Loucy (cell line): Measurements from ENCODE around the gene TNFRSF9.
A peak's percentile ranks its signal among the peaks of the same experiment; 100 is the strongest.

Experiments used
- EZH2phosphoT487 ChIP-seq: fragments of 200-600 bp; IDR thresholded peaks from 2 replicates; pipeline ENCODE4 v1.6.1; 2018; ENCODE audit warnings: antibody characterized with exemption, mild to moderate bottlenecking, moderate library complexity, borderline replicate concordance
- TF ChIP-seq, protein P1 (sequence below): fragments of 200-600 bp; sonication (generic); conservative IDR thresholded peaks from 2 replicates; pipeline ENCODE4 v1.5.1; 2014; ENCODE audit warnings: mild to moderate bottlenecking, antibody characterized with exemption, low read length

DNA sequence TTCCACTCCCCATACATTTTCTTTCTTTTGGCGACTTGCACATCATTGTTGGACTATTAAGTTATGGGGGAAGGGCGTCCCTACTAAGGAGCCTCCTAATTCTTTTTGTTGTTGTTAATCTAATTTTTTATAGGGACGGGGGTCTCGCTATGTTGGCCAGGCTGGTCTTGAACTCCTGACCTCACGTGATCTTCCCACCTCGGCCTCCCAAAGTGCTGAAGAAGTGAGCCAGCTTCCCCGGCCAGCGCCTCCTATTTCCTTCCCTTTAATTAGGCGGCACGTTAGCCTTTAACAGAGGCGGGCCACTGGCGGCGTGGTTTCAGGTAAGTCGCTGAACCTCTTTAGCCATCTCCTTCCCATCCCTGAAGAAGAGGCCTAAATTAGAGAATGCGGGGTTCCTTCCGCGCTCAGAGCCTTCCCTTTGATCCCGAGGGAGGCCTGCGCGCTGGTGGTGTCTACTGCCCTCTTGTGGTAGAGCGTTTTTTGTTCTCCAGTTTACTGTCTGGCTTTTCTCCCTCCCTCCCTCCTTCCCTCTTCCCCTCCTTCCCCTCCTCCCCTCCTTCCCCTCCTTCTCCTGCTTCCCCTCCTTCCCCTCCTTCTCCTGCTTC is 38.1 kb downstream of the TNFRSF9 start:
- TF ChIP-seq, protein P1, sequence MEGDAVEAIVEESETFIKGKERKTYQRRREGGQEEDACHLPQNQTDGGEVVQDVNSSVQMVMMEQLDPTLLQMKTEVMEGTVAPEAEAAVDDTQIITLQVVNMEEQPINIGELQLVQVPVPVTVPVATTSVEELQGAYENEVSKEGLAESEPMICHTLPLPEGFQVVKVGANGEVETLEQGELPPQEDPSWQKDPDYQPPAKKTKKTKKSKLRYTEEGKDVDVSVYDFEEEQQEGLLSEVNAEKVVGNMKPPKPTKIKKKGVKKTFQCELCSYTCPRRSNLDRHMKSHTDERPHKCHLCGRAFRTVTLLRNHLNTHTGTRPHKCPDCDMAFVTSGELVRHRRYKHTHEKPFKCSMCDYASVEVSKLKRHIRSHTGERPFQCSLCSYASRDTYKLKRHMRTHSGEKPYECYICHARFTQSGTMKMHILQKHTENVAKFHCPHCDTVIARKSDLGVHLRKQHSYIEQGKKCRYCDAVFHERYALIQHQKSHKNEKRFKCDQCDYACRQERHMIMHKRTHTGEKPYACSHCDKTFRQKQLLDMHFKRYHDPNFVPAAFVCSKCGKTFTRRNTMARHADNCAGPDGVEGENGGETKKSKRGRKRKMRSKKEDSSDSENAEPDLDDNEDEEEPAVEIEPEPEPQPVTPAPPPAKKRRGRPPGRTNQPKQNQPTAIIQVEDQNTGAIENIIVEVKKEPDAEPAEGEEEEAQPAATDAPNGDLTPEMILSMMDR = peak; percentile 72
- no peak for TF ChIP-seq EZH2phosphoT487
